ENCODE results near the gene ATE1. TPM values are rescaled to one million over a fixed set of nuclear protein-coding genes. Genes with fewer than 3 reads are reported as not detected.
"Not testable (repeated sequence)": the region's sequence is repeated elsewhere in the genome, so short reads cannot be mapped to it uniquely, and the experiment has no call there.

The ATE1 gene
- polyA plus RNA-seq, 3 donors: 32.8 to 39.3 (median 34.6) TPM

DNA sequence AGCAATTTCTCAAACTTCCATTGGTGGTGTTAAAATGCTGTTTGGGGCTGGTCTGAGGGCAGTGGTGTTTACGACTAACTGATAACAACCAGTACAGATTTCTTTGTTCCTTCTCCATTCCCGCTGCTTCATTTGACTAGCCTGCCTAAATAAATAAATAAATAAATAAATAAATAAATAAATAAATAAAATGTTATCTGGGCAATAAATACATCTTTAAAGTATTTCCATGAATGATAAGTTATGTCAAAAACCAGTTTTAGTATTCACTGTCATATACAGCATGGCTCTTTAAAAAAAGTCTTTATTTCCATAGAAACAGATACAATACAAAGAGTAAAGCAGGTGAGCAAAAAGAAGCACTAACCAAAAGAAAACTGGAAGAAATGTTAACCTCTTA is 81.3 kb downstream of the ATE1 start:
- DNase-seq (ENCODE audit: extremely low read depth in 1 of 11, low read depth in 9 of 11, low spot score in 4 of 11): no peak

GRCh38 chr10:121845044-121845784 is 82.6 kb downstream of the ATE1 start:
- DNase-seq (ENCODE audit: extremely low read depth in 1 of 11, low read depth in 9 of 11, low spot score in 4 of 11): no peak

- no peak for DNase-seq (ENCODE audit: extremely low read depth in 1 of 11, low read depth in 9 of 11, low spot score in 4 of 11)
Measured at GRCh38 chr10:121844537-121844936, 83.3 kb downstream of the ATE1 start.

DNA sequence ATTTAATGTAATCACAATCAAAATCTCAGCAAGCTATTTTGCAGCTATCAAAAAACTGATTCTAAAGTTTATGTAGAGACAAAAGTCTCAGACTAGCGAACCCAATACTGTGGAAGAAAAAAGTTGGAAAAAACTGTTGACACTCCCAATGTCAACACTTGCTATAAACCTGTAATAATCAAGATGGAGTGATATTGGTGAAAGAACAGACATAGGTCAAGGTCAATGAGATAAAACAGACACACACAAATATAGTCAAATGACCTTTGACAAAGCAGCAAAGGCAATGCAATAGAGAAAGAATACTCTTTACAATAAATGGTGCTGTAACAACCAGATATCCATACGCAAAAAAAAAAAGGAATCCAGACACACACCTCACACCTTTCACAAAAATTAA is 84.5 kb downstream of the ATE1 start:
- no peak for DNase-seq (ENCODE audit: extremely low read depth in 1 of 11, low read depth in 9 of 11, low spot score in 4 of 11)

- no peak for DNase-seq (ENCODE audit: extremely low read depth in 1 of 11, low read depth in 9 of 11, low spot score in 4 of 11)
Measured at GRCh38 chr10:121841862-121842261, 86.0 kb downstream of the ATE1 start.

- DNase-seq (ENCODE audit: extremely low read depth in 1 of 11, low read depth in 9 of 11, low spot score in 4 of 11): no peak
Measured at GRCh38 chr10:121838931-121839330, 88.9 kb downstream of the ATE1 start.

DNA sequence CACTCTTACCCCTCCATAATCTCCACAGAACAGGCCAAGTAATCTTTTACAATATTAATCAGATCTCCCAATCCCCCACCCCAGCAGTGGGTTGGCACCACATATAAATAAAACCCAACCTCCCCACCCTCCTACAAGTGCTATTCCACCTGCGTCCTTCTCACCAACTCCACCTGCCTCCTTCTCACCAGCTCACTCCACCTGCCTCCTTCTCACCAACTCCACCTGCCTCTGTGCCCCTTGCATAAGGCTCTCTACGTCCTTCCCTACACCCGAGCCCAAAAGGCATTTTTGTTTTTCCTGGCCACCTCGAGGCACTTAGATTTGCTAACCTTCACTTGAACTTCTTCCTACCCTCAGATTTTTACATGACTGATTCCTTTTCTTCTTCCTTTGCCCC is 89.7 kb downstream of the ATE1 start:
- no peak for DNase-seq (ENCODE audit: extremely low read depth in 1 of 11, low read depth in 9 of 11, low spot score in 4 of 11)

GRCh38 chr10:121836171-121836570 is 91.7 kb downstream of the ATE1 start:
- DNase-seq (ENCODE audit: extremely low read depth in 1 of 11, low read depth in 9 of 11, low spot score in 4 of 11): no peak

GRCh38 chr10:121835376-121835775 is 92.5 kb downstream of the ATE1 start:
- no peak for DNase-seq (ENCODE audit: extremely low read depth in 1 of 11, low read depth in 9 of 11, low spot score in 4 of 11)

GRCh38 chr10:121834757-121835156 is 93.1 kb downstream of the ATE1 start:
- no peak for DNase-seq (ENCODE audit: extremely low read depth in 1 of 11, low read depth in 9 of 11, low spot score in 4 of 11)

DNA sequence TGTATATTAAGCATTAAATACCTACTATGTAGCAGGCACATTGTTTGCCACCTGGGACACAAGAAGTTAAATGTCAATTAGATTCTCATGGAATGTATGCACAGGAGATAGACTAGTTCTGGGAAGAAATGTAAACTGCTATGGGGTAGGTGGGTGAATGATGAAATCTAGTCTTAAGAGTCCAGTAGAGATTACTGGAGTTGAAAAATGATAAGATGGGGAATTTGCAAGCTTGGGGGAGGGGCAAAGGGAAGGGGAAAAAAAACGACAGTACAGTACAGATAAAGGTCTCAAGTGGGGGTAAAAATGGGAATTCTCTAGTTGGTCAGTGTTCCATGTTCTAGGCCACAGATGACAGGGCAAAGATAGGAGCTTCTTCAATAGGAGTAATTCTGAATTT is 94.4 kb downstream of the ATE1 start:
- DNase-seq (ENCODE audit: extremely low read depth in 1 of 11, low read depth in 9 of 11, low spot score in 4 of 11): no peak

DNA sequence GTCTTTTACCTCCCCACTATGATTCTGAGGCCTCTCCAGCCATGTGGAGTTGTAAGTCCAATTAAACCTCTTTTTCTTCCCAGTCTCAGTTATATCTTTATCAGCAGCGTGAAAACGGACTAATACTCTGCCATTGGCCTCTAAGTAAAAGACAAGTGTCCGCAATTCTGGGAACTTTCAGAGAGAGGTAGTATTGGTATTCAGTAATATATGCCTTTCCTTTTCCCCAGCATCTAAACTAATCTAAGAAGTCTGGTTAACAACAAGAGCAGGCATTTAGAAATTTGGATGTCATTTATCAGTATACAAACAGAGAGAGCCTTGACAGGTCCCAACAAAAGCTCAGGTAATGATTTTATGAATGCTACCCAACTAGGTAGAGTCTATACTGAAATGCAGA is 95.2 kb downstream of the ATE1 start:
- DNase-seq (ENCODE audit: extremely low read depth in 1 of 11, low read depth in 9 of 11, low spot score in 4 of 11): no peak

- no peak for DNase-seq (ENCODE audit: extremely low read depth in 1 of 11, low read depth in 9 of 11, low spot score in 4 of 11)
Measured at GRCh38 chr10:121831777-121832176, 96.1 kb downstream of the ATE1 start.

DNA sequence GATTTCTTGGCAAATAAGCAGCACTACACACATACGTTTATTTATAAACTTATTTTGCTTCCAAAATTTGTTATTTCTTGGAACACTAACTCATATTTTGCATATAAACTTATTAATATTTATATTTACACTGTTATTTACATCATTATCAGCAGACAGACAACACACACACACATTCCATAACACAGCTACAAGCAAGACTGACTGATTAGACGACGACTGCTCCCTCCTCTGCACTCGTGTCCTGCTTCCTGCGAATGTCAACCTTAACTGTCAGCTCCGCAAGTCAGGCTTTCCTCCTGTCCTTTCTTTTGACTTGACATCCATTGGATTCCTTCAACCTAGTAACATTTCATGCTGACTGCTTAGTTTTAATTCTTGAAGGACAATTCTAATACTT is 96.6 kb downstream of the ATE1 start:
- no peak for DNase-seq (ENCODE audit: extremely low read depth in 1 of 11, low read depth in 9 of 11, low spot score in 4 of 11)

GRCh38 chr10:121830101-121830500 is 97.7 kb downstream of the ATE1 start:
- DNase-seq (ENCODE audit: extremely low read depth in 1 of 11, low read depth in 9 of 11, low spot score in 4 of 11): no peak

- DNase-seq (ENCODE audit: extremely low read depth in 1 of 11, low read depth in 9 of 11, low spot score in 4 of 11): no peak
Measured at GRCh38 chr10:121828045-121828444, 99.8 kb downstream of the ATE1 start.

- not testable (repeated sequence) for DNase-seq (ENCODE audit: extremely low read depth in 1 of 11, low read depth in 9 of 11, low spot score in 4 of 11)
Measured at GRCh38 chr10:121826773-121827172, 101.1 kb downstream of the ATE1 start.

DNA sequence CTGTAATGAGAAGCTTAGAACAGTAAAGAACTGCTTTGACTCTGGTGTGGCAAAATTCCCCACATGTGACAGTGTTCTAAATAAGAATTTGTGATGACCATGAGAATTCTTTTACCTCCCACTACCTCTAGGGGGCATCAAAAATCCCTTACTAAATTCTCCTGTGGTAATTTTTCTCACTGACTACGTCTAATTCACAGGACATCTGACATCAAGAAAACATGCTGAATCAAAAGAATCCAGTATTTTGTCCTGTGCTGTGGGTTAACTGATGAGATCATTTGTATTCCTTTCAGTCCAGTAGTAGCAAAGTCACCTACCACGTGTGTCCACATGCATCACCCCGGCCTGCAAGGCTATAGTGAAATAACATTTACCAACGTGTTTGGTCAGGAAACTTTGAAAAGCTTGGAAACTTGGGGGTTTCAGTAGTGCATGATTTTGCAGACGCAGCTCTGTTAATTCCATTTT is 103.8 kb downstream of the ATE1 start:
- DNase-seq (ENCODE audit: extremely low read depth in 1 of 11, low read depth in 9 of 11, low spot score in 4 of 11): peak in 5 of 11 donors; percentile 13 to 36 (median 25)

DNA sequence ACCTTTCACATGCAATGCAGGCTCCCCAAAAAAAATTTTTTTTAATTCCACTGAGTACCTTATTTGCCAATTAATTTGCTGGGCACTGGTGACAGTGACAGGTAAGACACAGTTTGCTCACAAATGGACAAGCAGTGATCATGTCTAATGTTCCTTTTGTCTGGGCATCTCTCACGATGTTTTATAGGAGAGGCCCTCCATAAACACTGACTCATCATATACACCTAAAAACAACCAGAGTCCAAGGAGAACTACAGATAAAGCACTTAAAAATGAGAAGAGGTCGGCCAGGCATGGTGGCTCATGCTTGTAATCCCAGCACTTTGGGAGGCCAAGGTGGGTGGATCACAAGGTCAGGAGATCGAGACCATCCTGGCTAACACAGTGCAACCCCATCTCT is 105.1 kb downstream of the ATE1 start:
- no peak for DNase-seq (ENCODE audit: extremely low read depth in 1 of 11, low read depth in 9 of 11, low spot score in 4 of 11)

- no peak for DNase-seq (ENCODE audit: extremely low read depth in 1 of 11, low read depth in 9 of 11, low spot score in 4 of 11)
Measured at GRCh38 chr10:121822180-121822579, 105.7 kb downstream of the ATE1 start.

GRCh38 chr10:121819049-121819448 is 108.8 kb downstream of the ATE1 start:
- DNase-seq (ENCODE audit: extremely low read depth in 1 of 11, low read depth in 9 of 11, low spot score in 4 of 11): no peak

Measured in renal cortex interstitium (tissue), 11 donors.